HepG2 (cell line): ENCODE measurements around the gene MLC1. TPM values are rescaled to one million over a fixed set of nuclear protein-coding genes. Genes with fewer than 3 reads are reported as not detected.

Experiments used
- ARID5B ChIP-seq: IDR thresholded peaks from 2 replicates; pipeline ENCODE4 v1.4.0; 2020; ENCODE audit warnings: mild to moderate bottlenecking, missing genetic modification reagents
- FOSL1 ChIP-seq: sonication (generic); formaldehyde crosslinking; IDR thresholded peaks from 2 replicates; pipeline ENCODE4 v1.9.0; 2021; ENCODE audit warnings: missing genetic modification reagents, borderline replicate concordance
- FOSL2 ChIP-seq: sonication (generic); formaldehyde crosslinking; IDR thresholded peaks from 2 replicates; pipeline ENCODE4 v1.4.0; 2020; ENCODE audit warnings: missing genetic modification reagents
- HDAC1 ChIP-seq: sonication (generic); formaldehyde crosslinking; IDR thresholded peaks from 2 replicates; pipeline ENCODE4 v1.5.1; 2020; ENCODE audit warnings: mild to moderate bottlenecking, missing genetic modification reagents
- HNF1B ChIP-seq: sonication (generic); formaldehyde crosslinking; IDR thresholded peaks from 2 replicates; pipeline ENCODE4 v1.5.1; 2020; ENCODE audit warnings: mild to moderate bottlenecking, moderate library complexity, missing genetic modification reagents
- MEIS2 ChIP-seq: sonication (generic); formaldehyde crosslinking; IDR thresholded peaks from 2 replicates; pipeline ENCODE4 v1.9.0; 2021; ENCODE audit warnings: mild to moderate bottlenecking, missing genetic modification reagents
- NPAS2 ChIP-seq: sonication (generic); formaldehyde crosslinking; IDR thresholded peaks from 2 replicates; pipeline ENCODE4 v1.8.0; 2022; ENCODE audit warnings: mild to moderate bottlenecking, missing genetic modification reagents, borderline replicate concordance
- PCBP1 ChIP-seq: fragments of 200-400 bp; formaldehyde crosslinking; IDR thresholded peaks from 2 replicates; pipeline ENCODE4 v1.6.1; 2017; ENCODE audit warnings: mild to moderate bottlenecking, low read depth, low read length, borderline replicate concordance
- SETDB1 ChIP-seq: sonication (generic); formaldehyde crosslinking; IDR thresholded peaks from 2 replicates; pipeline ENCODE4 v1.5.1; 2020; ENCODE audit warnings: missing genetic modification reagents, mild to moderate bottlenecking, borderline replicate concordance
- ZBTB33 ChIP-seq: sonication (generic); formaldehyde crosslinking; IDR thresholded peaks from 2 replicates; pipeline ENCODE4 v1.4.0; 2020; ENCODE audit warnings: missing genetic modification reagents
- ZBTB39 ChIP-seq: sonication (generic); formaldehyde crosslinking; IDR thresholded peaks from 2 replicates; pipeline ENCODE4 v1.5.0; 2020; ENCODE audit warnings: missing genetic modification reagents
- ZNF101 ChIP-seq: sonication (generic); formaldehyde crosslinking; IDR thresholded peaks from 2 replicates; pipeline ENCODE4 v1.4.0; 2020; ENCODE audit warnings: mild to moderate bottlenecking, low read depth, missing genetic modification reagents, borderline replicate concordance
- ZNF441 ChIP-seq: sonication (generic); formaldehyde crosslinking; IDR thresholded peaks from 2 replicates; pipeline ENCODE4 v1.7.0; 2021; ENCODE audit warnings: missing genetic modification reagents, borderline replicate concordance
- ZNF570 ChIP-seq: sonication (generic); formaldehyde crosslinking; IDR thresholded peaks from 2 replicates; pipeline ENCODE4 v1.4.0; 2020; ENCODE audit warnings: mild to moderate bottlenecking, missing genetic modification reagents, borderline replicate concordance
- ZNF572 ChIP-seq: sonication (generic); formaldehyde crosslinking; IDR thresholded peaks from 2 replicates; pipeline ENCODE4 v1.5.1; 2020; ENCODE audit warnings: mild to moderate bottlenecking, missing genetic modification reagents
- polyA plus RNA-seq, 8 experiments: library from polyadenylated mRNA; depleted of rRNA in 3 of 8; stranded (reverse) in 7 of 8; unstranded in 1 of 8; fragments of >200 nt; fragmentation: Illumina TruSeq in 4 of 8; extraction: Trizol in 4 of 8; gene quantifications; 2 replicates each; pipeline versions ENCODE4 v1.2.1 to v1.2.3, GENCODE V29; 2011 to 2016; ENCODE audit warnings: low read depth in 4 of 8, missing spikeins in 1 of 8, mixed read lengths in 1 of 8; ENCODE audit not compliant: insufficient read depth in 1 of 8
- total RNA-seq, 5 experiments: library from RNA; depleted of rRNA; stranded (reverse); fragments of >200 nt; fragmentation: Illumina TruSeq; extraction: Trizol; gene quantifications; 2 replicates each; pipeline ENCODE4 v1.2.3, GENCODE V29; 2016; ENCODE audit warnings: low read depth in 1 of 5
- TF ChIP-seq, protein P1 (sequence below): IDR thresholded peaks from 2 replicates; pipeline ENCODE4 v1.6.1; 2012; ENCODE audit warnings: inconsistent platforms

The MLC1 gene
- total and polyA plus RNA-seq, 2 of the 13 experiments (the other 11 are each of a cell fraction or from before 2014, with no cell fraction given), result not detected

DNA sequence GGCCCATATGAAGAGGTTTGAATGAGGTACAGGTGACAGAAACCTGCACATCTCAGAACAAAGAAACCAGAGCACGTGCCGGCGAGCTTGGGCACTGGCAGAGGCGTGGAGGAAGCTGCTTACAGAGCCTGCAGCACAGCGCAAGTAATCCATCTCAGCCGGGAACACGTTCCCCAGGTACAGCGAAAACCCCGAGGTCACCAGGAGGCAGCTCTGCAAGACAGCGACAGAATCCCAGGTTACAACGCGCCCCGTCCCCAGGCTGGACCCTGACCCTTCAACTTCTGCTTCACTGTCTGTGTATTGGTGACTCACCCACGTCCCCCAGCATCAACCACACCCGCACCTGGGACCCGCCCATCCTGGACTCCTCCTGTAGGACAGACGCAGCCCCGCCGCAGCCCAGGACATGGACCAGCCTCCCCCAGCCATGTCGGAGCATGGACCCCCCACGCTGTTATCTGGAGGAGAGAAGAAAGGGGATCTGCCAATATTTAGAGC, 2.2 kb downstream of the MLC1 start (continued):
- TF ChIP-seq ZNF441 (CRISPR knock-in tag), result no peak
- TF ChIP-seq ZNF101 (CRISPR knock-in tag), result no peak
- peak; percentile 92 for TF ChIP-seq FOSL2 (CRISPR knock-in tag)
- 0 out of 2 replicates have a peak, but pooled peaks have one; percentile 28 for TF ChIP-seq FOSL1
- TF ChIP-seq HDAC1 (CRISPR knock-in tag), result peak; percentile 11; the same call in 1 of the 2 replicates
- TF ChIP-seq SETDB1 (CRISPR knock-in tag), result no peak
- TF ChIP-seq ZNF572 (CRISPR knock-in tag), result no peak
- TF ChIP-seq NPAS2 (CRISPR knock-in tag), result no peak
- no peak for TF ChIP-seq PCBP1
- no peak for TF ChIP-seq ZBTB39 (CRISPR knock-in tag)
- TF ChIP-seq ZBTB33 (CRISPR knock-in tag), result no peak
- peak; percentile 11; the same call in 1 of the 2 replicates for TF ChIP-seq ARID5B (CRISPR knock-in tag)
- peak; percentile 33; the same call in 1 of the 2 replicates for TF ChIP-seq HNF1B (CRISPR knock-in tag)
- TF ChIP-seq, protein P1, sequence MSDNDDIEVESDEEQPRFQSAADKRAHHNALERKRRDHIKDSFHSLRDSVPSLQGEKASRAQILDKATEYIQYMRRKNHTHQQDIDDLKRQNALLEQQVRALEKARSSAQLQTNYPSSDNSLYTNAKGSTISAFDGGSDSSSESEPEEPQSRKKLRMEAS, result peak; percentile 13; the same call in 1 of the 2 replicates
- no peak for TF ChIP-seq ZNF570 (CRISPR knock-in tag)
- peak; percentile 49; the same call in 1 of the 2 replicates for TF ChIP-seq MEIS2
